ENCODE data around the gene TINAGL1. TPM values are rescaled to one million over a fixed set of nuclear protein-coding genes. Genes with fewer than 3 reads are reported as not detected.

Gene TINAGL1
- total RNA-seq, 1 donor from 2014 or later, result not detected

DNA sequence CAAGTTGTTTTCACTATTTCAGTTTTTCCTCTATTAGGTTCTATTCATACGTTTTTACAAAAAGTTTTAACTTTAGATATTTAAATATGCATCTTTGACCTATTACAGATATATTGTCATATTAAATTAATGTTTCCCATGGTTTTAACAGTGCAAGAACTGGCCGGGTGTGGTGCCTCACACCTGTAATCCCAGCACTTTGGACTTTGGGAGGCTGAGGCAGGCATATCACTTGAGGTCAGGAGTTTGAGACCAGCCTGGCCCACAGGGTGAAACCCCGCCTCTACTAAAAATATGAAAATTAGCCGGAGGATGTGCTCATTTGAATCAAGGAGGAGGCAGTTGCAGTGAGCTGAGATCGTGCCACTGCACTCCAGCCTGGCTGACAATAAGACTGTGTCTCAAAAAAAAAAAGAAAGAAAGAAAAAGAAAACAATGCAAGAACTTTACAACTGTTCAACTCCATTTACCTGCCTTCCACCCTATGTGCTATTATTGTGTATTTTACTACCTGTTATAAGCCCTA, 19.8 kb upstream of the TINAGL1 start:
- TF ChIP-seq, protein P1, sequence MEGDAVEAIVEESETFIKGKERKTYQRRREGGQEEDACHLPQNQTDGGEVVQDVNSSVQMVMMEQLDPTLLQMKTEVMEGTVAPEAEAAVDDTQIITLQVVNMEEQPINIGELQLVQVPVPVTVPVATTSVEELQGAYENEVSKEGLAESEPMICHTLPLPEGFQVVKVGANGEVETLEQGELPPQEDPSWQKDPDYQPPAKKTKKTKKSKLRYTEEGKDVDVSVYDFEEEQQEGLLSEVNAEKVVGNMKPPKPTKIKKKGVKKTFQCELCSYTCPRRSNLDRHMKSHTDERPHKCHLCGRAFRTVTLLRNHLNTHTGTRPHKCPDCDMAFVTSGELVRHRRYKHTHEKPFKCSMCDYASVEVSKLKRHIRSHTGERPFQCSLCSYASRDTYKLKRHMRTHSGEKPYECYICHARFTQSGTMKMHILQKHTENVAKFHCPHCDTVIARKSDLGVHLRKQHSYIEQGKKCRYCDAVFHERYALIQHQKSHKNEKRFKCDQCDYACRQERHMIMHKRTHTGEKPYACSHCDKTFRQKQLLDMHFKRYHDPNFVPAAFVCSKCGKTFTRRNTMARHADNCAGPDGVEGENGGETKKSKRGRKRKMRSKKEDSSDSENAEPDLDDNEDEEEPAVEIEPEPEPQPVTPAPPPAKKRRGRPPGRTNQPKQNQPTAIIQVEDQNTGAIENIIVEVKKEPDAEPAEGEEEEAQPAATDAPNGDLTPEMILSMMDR (IDR thresholded peaks at IDR 0.05), result no peak

DNA sequence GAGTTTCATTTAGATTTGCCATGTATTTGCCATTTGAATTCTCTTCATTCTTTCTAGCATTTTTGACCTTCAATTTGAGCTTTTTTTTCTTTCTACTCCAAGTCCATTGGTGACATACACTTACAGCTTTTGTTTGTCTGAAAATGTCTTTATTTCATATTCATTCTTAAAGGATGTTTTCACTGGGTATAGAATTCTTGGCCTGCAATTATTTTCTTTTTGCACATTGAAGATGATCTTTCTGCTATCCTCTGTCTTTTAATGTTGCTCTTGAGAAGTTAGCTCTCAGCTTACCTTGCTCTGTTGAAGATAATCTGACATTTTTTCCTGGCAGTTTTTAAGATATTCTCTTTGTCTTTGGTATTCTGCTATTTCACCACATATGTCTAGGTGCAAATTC, 16.6 kb upstream of the TINAGL1 start:
- TF ChIP-seq, protein P1 (IDR thresholded peaks at IDR 0.05), result no peak
- ChIA-PET POLR2A (no interaction called here), CTCF (interaction anchor here (1.4 kb wide), 1 partner anchor 11 kb away, joined by 3 read pairs; no protein-coding TSS in a partner anchor)
- no peak for DNase-seq
- Mint-ChIP-seq H3K9me3 (peaks cover 9% of the 10 kb centered on the region), H3K27ac (no peak overlapping the region), H3K4me3 (no peak overlapping the region), H3K36me3 (ENCODE audit: low read depth) (no peaks in the 10 kb centered on the region), H3K27me3 (peaks cover 39% of the 10 kb centered on the region), H3K4me1 (no peaks in the 10 kb centered on the region)
- intact Hi-C loops (cut with micrococcal nuclease), result no loop called here
- ATAC-seq (ENCODE audit: low read depth), result no peak

More for the DNA sequence above, 19.8 kb upstream of the TINAGL1 start:
- ChIA-PET POLR2A (interaction anchor here (0.7 kb wide), 1 partner anchor 121 kb away, joined by 5 read pairs; no protein-coding TSS in a partner anchor), CTCF (interaction anchor here (0.6 to 1.4 kb wide), 3 partner anchors 8 to 844 kb away, joined by 3 read pairs; no protein-coding TSS in a partner anchor)
- Mint-ChIP-seq H3K36me3 (ENCODE audit: low read depth) (no peaks in the 10 kb centered on the region), H3K4me3 (no peak overlapping the region), H3K27me3 (peaks cover 25% of the 10 kb centered on the region), H3K27ac (no peak overlapping the region), H3K4me1 (no peaks in the 10 kb centered on the region), H3K9me3 (peaks cover 9% of the 10 kb centered on the region)
- DNase-seq (no peak), ATAC-seq (ENCODE audit: low read depth) (no peak)
- intact Hi-C loops (cut with micrococcal nuclease), result no loop called here

DNA sequence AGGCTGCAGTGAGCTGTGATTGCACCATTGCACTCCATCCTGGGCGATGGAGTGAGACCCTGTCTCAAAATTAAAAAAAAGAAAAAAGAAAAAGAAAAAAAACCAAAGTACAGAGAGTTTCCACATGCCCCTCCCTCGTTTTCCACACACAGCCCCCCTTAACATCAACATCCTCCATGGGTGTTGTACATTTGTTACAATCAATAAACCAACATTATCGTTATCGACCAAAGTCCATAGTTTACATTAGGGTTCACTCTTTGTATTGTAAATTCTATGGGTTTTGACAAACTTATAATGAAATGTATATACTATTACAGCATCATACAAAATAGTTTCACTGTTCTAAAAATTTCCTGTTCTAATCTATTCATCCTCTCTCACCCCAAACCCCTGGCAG, 15.9 kb upstream of the TINAGL1 start:
- H3K36me3 Mint-ChIP-seq (ENCODE audit: low read depth), result no peaks in the 10 kb centered on the region

DNA sequence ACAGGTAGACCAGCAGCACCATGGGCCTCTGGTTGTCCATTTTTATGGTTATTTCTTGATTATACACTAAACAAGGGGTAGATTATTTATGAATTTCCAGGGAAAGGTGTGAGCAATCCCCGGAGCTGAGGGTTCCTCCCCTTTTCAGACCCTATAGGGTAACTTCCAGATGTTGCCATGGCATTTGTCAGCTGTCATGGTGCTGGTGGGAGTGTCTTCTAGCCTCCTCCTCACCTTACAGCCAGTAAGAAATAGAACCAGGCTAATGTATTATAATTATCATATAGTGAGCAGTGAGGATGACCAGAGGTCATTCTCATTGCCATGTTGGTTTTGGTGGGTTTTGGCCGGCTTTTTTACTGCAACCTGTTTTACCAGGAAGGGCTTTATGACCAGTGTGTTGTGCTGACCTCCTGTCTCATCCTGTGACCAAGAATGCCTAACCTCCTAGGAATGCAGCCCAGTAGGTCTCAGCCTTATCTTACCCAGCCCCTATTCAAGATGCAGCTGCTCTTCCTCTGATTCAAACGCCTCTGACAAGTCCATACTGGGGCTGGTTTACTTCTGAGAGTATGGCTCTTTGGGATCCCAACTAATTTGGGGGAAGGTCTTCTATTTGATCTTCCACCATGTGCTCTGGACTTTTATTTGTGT, 13.5 kb upstream of the TINAGL1 start:
- intact Hi-C loops (cut with micrococcal nuclease), result no loop called here
- DNase-seq (no peak), ATAC-seq (ENCODE audit: low read depth) (no peak)
- Mint-ChIP-seq H3K27ac (no peak overlapping the region), H3K27me3 (peaks cover 41% of the 10 kb centered on the region), H3K4me1 (no peaks in the 10 kb centered on the region), H3K4me3 (no peak overlapping the region), H3K36me3 (ENCODE audit: low read depth) (no peaks in the 10 kb centered on the region), H3K9me3 (peaks cover 9% of the 10 kb centered on the region)
- ChIA-PET CTCF (interaction anchor here (0.8 to 6.2 kb wide), 4 partner anchors 14 to 226 kb away, joined by 4 to 47 read pairs (median 14); no protein-coding TSS in a partner anchor), POLR2A (no interaction called here)
- TF ChIP-seq, protein P1 (IDR thresholded peaks at IDR 0.05), result no peak

More for the DNA sequence above, 15.9 kb upstream of the TINAGL1 start:
- CTCF ChIA-PET, result no interaction called here
- no peak overlapping the region for H3K4me3 Mint-ChIP-seq
- no peak overlapping the region for H3K27ac Mint-ChIP-seq
- DNase-seq (no peak), ATAC-seq (ENCODE audit: low read depth) (no peak)
- H3K27me3 Mint-ChIP-seq, result peaks cover 39% of the 10 kb centered on the region
- TF ChIP-seq, protein P1 (IDR thresholded peaks at IDR 0.05), result no peak
- intact Hi-C loops (cut with micrococcal nuclease), result no loop called here
- H3K9me3 Mint-ChIP-seq, result peaks cover 9% of the 10 kb centered on the region
- H3K4me1 Mint-ChIP-seq, result no peaks in the 10 kb centered on the region
- POLR2A ChIA-PET, result no interaction called here

DNA sequence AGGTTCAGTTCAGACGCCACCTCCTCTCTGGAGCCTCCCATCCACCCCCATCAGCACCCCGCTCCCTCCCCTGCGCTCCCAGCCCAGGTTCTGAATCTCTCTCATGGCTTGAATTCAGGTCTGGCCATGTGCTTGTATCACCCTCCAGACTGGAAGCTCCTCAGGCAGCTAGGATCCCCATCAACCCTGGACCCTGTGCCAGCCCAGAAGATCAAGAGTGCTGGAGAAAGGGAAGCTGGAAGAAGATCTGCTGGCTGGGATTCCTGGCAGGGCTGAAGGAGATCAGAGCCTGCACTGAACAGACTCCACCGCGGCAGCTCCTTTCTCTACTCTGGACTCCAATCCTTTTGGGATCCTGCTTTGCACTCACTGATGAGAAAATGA, 11.7 kb upstream of the TINAGL1 start:
- H3K36me3 Mint-ChIP-seq (ENCODE audit: low read depth), result no peaks in the 10 kb centered on the region
- CTCF ChIA-PET, result interaction anchor here (0.9 to 6.2 kb wide), 9 partner anchors 8 to 225 kb away, joined by 3 to 47 read pairs (median 3); partner anchors contain the start of gene HCRTR1
- intact Hi-C loops (cut with micrococcal nuclease), result loop anchor here (1.0 to 2.0 kb wide), 3 partner anchors 30 to 76 kb away; no protein-coding TSS in a partner anchor

More for the DNA sequence above, 11.7 kb upstream of the TINAGL1 start:
- Mint-ChIP-seq H3K4me3 (no peak overlapping the region), H3K4me1 (no peaks in the 10 kb centered on the region), H3K27ac (no peak overlapping the region), H3K9me3 (peaks cover 8% of the 10 kb centered on the region), H3K27me3 (peaks cover 30% of the 10 kb centered on the region)
- TF ChIP-seq, protein P1 (IDR thresholded peaks at IDR 0.05), result no peak
- POLR2A ChIA-PET, result interaction anchor here (1.4 kb wide), 1 partner anchor 224 kb away, joined by 3 read pairs; no protein-coding TSS in a partner anchor
- DNase-seq (no peak), ATAC-seq (ENCODE audit: low read depth) (no peak)

All from activated B cell treated with CpG ODN at 0.5 μM for 24 hours (primary cell).